Nephron progenitor cell (in vitro differentiated cells): ENCODE data around the gene SIGLEC15.

Source experiments
- DNase-seq: peaks from one replicate; pipeline ENCODE4 v3.0.0; 2021
- H3K27ac Mint-ChIP-seq: 2 replicates; pipeline ENCODE4 v1.8.0; 2021; ENCODE audit warnings: mild to moderate bottlenecking, moderate library complexity, mixed read lengths
- H3K27me3 Mint-ChIP-seq: 2 replicates; pipeline ENCODE4 v1.8.0; 2021; ENCODE audit warnings: mild to moderate bottlenecking, low read depth, mixed read lengths; ENCODE audit not compliant: poor library complexity
- H3K36me3 Mint-ChIP-seq: 2 replicates; pipeline ENCODE4 v1.8.0; 2021; ENCODE audit warnings: low read depth, mixed read lengths
- H3K4me1 Mint-ChIP-seq: 2 replicates; pipeline ENCODE4 v1.8.0; 2021; ENCODE audit warnings: mixed read lengths
- H3K4me3 Mint-ChIP-seq: 2 replicates; pipeline ENCODE4 v1.8.0; 2021; ENCODE audit warnings: mild to moderate bottlenecking, moderate library complexity, mixed read lengths
- H3K9me3 Mint-ChIP-seq: 2 replicates; pipeline ENCODE4 v1.8.0; 2021; ENCODE audit warnings: mild to moderate bottlenecking, moderate library complexity, mixed read lengths
- CTCF ChIP-seq: fragments of 200-600 bp; sonication (generic); IDR thresholded peaks from 2 replicates; pipeline ENCODE4 v1.5.0; 2021; ENCODE audit warnings: antibody characterized with exemption

The SIGLEC15 gene

DNA sequence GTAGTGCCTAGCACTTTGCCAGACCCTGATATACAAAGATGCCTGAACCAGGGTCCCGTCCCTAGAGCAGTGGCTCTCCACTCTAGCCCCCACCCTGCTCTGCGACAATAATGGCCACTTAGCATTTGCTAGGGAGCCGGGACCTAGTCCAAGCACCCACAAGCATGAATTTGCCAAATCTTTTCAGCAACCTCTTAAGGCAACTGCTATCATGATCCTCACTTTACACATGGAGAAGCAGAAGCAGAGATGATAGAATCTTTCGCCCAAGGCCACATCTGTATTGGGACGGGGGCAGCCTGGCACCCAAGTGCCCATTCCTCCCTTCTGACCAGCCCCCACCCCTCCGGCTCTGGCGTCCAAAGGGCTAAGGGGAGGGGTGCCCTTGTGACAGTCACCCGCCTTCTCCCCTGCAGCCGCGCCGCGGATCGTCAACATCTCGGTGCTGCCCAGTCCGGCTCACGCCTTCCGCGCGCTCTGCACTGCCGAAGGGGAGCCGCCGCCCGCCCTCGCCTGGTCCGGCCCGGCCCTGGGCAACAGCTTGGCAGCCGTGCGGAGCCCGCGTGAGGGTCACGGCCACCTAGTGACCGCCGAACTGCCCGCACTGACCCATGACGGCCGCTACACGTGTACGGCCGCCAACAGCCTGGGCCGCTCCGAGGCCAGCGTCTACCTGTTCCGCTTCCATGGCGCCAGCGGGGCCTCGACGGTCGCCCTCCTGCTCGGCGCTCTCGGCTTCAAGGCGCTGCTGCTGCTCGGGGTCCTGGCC, 13.0 kb downstream of the SIGLEC15 start:
- no peak for DNase-seq
- Mint-ChIP-seq H3K27ac (no peak overlapping the region), H3K36me3 (no peaks in the 10 kb centered on the region), H3K4me1 (peaks cover 27% of the 10 kb centered on the region), H3K4me3 (peak overlapping the region; percentile 50), H3K9me3 (no peaks in the 10 kb centered on the region), H3K27me3 (peaks cover 71% of the 10 kb centered on the region)
- TF ChIP-seq CTCF = no peak

DNA sequence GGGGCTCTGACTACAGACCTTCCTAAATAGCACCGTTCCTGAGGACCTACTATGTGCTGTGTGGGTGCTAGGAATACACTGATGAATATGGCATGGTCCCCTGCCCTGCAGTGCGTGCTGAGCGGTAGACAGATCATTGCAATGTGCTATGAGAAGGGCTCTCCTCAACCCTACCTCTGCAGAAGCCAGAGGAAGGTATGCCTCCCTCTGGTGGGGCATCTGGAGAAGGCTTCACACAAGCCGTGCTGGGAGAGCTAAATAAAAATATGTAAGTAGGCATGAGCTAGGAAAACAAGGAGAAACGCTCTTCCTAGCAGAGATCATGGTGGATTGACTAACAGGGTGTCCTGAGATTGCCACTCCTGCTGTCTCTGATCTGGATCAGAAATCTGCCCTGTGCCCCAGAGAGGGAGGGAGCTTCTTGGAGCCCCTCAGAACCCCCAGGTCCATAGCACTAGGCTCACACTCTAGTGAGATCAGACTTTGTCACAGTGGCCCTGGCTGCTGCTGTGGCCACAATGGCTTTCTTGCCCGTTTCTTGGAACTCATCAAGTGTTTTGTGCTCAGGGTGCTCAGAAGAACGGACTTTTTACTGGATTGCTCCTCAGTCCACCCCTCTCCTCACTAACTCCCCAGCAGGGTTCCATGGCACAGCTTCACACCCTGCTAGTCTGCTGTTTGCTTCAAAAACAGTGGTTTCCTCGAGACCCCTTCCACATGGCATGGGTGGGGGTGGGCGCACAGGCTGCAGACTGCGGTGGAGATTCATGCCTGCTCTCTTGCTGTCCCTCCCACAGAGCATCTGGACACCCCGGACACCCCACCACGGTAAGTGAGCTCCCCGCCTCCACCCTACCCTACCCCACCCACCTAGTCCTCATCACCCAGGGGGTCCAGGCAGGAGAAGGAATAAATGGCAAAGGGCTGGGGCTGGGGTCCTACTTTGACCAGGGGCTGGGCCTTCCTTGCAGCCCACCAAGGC, 14.2 kb downstream of the SIGLEC15 start:
- Mint-ChIP-seq H3K4me1 (peaks cover 21% of the 10 kb centered on the region), H3K9me3 (no peaks in the 10 kb centered on the region), H3K36me3 (no peaks in the 10 kb centered on the region), H3K4me3 (no peak overlapping the region), H3K27me3 (peaks cover 62% of the 10 kb centered on the region), H3K27ac (no peak overlapping the region)
- peak; percentile 28 for TF ChIP-seq CTCF
- DNase-seq = no peak

DNA sequence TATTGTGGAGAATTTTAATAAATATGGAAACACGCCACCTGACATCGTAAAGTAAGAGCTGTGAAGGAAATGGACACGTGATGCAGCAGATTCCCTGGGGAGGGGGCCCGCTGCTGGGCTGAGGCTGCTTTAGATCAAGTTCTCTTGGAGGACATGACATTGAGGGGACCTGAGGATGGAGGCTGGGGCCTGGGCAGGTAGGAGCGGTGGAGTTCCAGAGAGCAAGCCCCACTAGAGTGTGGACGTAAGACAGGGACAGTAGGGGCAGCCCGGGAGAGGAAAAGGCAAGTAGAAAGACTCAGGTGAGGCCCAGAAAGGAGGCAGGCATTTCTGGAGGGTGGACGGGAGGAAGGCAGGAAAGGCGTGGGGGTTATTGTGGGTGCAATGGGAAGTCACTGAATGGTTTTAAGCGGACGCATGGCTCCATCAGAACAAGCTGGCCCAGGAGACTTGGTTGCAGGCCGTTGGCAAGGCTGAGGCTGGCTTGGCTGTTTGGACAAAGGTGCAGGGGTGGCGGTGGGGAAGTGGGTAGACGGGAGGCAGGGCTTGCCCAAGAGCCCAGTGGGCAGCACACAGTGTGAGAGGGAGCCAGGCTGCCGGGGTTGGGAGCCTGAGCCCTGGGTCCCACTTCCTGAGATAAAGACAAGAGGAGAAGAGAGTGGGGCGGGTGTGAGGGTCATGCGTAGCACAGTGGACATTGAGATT, 15.7 kb downstream of the SIGLEC15 start:
- no peaks in the 10 kb centered on the region for H3K9me3 Mint-ChIP-seq
- no peak overlapping the region for H3K4me3 Mint-ChIP-seq
- H3K27me3 Mint-ChIP-seq = peaks cover 47% of the 10 kb centered on the region
- no peaks in the 10 kb centered on the region for H3K36me3 Mint-ChIP-seq
- DNase-seq = no peak
- peaks cover 21% of the 10 kb centered on the region for H3K4me1 Mint-ChIP-seq
- no peak overlapping the region for H3K27ac Mint-ChIP-seq
- no peak for TF ChIP-seq CTCF

GRCh38 chr18:45841765-45842442, 16.4 kb downstream of the SIGLEC15 start:
- Mint-ChIP-seq H3K27ac (no peak overlapping the region), H3K27me3 (peaks cover 40% of the 10 kb centered on the region), H3K9me3 (no peaks in the 10 kb centered on the region), H3K36me3 (no peaks in the 10 kb centered on the region), H3K4me3 (no peak overlapping the region), H3K4me1 (peaks cover 21% of the 10 kb centered on the region)
- TF ChIP-seq CTCF = no peak
- DNase-seq = no peak

DNA sequence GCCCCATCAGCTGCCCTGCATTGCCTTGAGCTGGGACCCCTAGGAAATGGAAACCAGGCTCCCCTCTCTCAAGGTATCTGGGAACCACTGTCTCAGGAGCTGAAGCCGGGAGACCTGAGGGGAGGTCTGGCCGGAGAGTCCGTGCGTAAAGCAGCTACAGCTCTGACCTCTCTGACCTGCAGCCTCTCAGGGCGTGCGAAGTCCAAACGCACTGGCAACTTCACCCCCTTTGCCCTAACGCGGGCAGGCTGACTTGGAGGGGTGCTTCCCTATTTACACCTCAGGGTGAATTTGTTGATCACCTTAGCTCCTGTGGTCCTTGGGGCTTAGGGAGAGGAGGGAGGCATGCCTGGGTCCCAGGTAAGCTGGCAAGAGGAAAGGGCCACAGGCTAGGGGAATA, 17.5 kb downstream of the SIGLEC15 start:
- TF ChIP-seq CTCF = no peak
- DNase-seq = no peak
- H3K9me3 Mint-ChIP-seq = no peaks in the 10 kb centered on the region
- no peak overlapping the region for H3K4me3 Mint-ChIP-seq
- peaks cover 32% of the 10 kb centered on the region for H3K27me3 Mint-ChIP-seq
- H3K36me3 Mint-ChIP-seq = peaks cover 2% of the 10 kb centered on the region
- peaks cover 21% of the 10 kb centered on the region for H3K4me1 Mint-ChIP-seq
- no peak overlapping the region for H3K27ac Mint-ChIP-seq
